GM23338 (cell line): Measurements from ENCODE around the gene FZD7. TPM values are rescaled to one million over a fixed set of nuclear protein-coding genes. Genes with fewer than 3 reads are reported as not detected.
A peak's percentile ranks its signal among the peaks of the same experiment; 100 is the strongest.

Source experiments
- ATAC-seq: fragments of 200-7000 bp; cut with Tn5 transposase; 3 replicates; pipeline ENCODE4 v1.9.1; 2020
- DNase-seq: peaks from one replicate; pipeline ENCODE4 v3.0.0-alpha.2; 2015; ENCODE audit warnings: low spot score
- H2AFZ ChIP-seq: fragments of 200-600 bp; sonication (generic); 2 replicates; pipeline ENCODE4 v1.8.0; 2016; ENCODE audit warnings: antibody characterized with exemption, mild to moderate bottlenecking, moderate library complexity
- H3F3A ChIP-seq: fragments of 200-600 bp; sonication (generic); replicated peaks from 2 replicates; pipeline ENCODE4 v1.8.0; 2017; ENCODE audit warnings: antibody characterized with exemption, mixed run types, low read depth
- H3K27ac ChIP-seq: fragments of 200-600 bp; sonication (generic); 2 replicates; pipeline ENCODE4 v1.6.1; 2016; ENCODE audit warnings: low read depth
- H3K27me3 ChIP-seq: fragments of 200-600 bp; sonication (generic); 2 replicates; pipeline ENCODE4 v1.8.0; 2016; ENCODE audit warnings: mild to moderate bottlenecking, mixed run types, moderate library complexity; ENCODE audit not compliant: insufficient read depth
- H3K36me3 ChIP-seq: fragments of 200-600 bp; sonication (generic); 2 replicates; pipeline ENCODE4 v1.8.0; 2016; ENCODE audit warnings: mild to moderate bottlenecking; ENCODE audit not compliant: insufficient read depth
- H3K4me1 ChIP-seq: fragments of 200-600 bp; sonication (generic); 2 replicates; pipeline ENCODE4 v1.8.0; 2016; ENCODE audit warnings: mild to moderate bottlenecking, moderate library complexity; ENCODE audit not compliant: insufficient read depth
- H3K4me2 ChIP-seq: fragments of 200-600 bp; sonication (generic); 2 replicates; pipeline ENCODE4 v1.7.1; 2017; ENCODE audit warnings: mixed run types
- H3K4me3 ChIP-seq: fragments of 200-600 bp; sonication (generic); 2 replicates; pipeline ENCODE4 v1.6.1; 2016; ENCODE audit warnings: mixed run types
- H3K79me2 ChIP-seq: fragments of 200-600 bp; sonication (generic); replicated peaks from 2 replicates; pipeline ENCODE4 v1.8.0; 2017; ENCODE audit warnings: mild to moderate bottlenecking; ENCODE audit not compliant: insufficient read depth
- H3K9me2 ChIP-seq: fragments of 200-600 bp; sonication (generic); 2 replicates; pipeline ENCODE4 v1.8.0; 2017; ENCODE audit not compliant: insufficient read depth
- H4K20me1 ChIP-seq: fragments of 200-600 bp; sonication (generic); replicated peaks from 2 replicates; pipeline ENCODE4 v1.8.0; 2017; ENCODE audit warnings: mild to moderate bottlenecking; ENCODE audit not compliant: insufficient read depth
- H3K27ac Mint-ChIP-seq: 2 replicates; pipeline ENCODE4 v1.8.0; 2020; ENCODE audit warnings: inconsistent platforms, mild to moderate bottlenecking, moderate library complexity, mixed read lengths
- H3K27me3 Mint-ChIP-seq: 3 replicates; pipeline ENCODE4 v1.8.0; 2022; ENCODE audit warnings: low read depth, mild to moderate bottlenecking, moderate library complexity, mixed read lengths, inconsistent platforms; ENCODE audit not compliant: insufficient read depth, poor library complexity
- H3K36me3 Mint-ChIP-seq: 3 replicates; pipeline ENCODE4 v1.8.0; 2021; ENCODE audit warnings: low read depth, mild to moderate bottlenecking, inconsistent platforms, moderate library complexity, mixed read lengths
- H3K4me1 Mint-ChIP-seq: 3 replicates; pipeline ENCODE4 v1.8.0; 2020; ENCODE audit warnings: mild to moderate bottlenecking, inconsistent platforms, mixed read lengths
- H3K4me3 Mint-ChIP-seq: 3 replicates; pipeline ENCODE4 v1.8.0; 2021; ENCODE audit warnings: moderate library complexity, mild to moderate bottlenecking, inconsistent platforms, mixed read lengths
- H3K9me3 Mint-ChIP-seq: 3 replicates; pipeline ENCODE4 v1.8.0; 2020; ENCODE audit warnings: moderate library complexity, mild to moderate bottlenecking, inconsistent platforms, mixed read lengths
- EZH2 ChIP-seq: fragments of 200-600 bp; sonication (generic); IDR thresholded peaks from one replicate; pipeline ENCODE4 v1.8.0; 2017; ENCODE audit warnings: antibody characterized with exemption, mild to moderate bottlenecking, low read depth; ENCODE audit not compliant: unreplicated experiment
- EZH2phosphoT487 ChIP-seq: fragments of 200-600 bp; sonication (generic); IDR thresholded peaks from one replicate; pipeline ENCODE4 v1.8.1; 2018; ENCODE audit warnings: antibody characterized with exemption; ENCODE audit not compliant: unreplicated experiment
- JUNB ChIP-seq: IDR thresholded peaks from one replicate; pipeline ENCODE4 v1.6.1; 2016; ENCODE audit warnings: antibody characterized with exemption; ENCODE audit not compliant: unreplicated experiment
- NANOG ChIP-seq: IDR thresholded peaks from 2 replicates; pipeline ENCODE4 v1.6.1; 2016; ENCODE audit warnings: antibody characterized with exemption, borderline replicate concordance
- POLR2AphosphoS5 ChIP-seq: IDR thresholded peaks from 2 replicates; pipeline ENCODE4 v1.6.1; 2016; ENCODE audit warnings: antibody characterized with exemption, low read depth
- ZNF114 ChIP-seq: fragments of 250-450 bp; sonication (Bioruptor Pico); IDR thresholded peaks from 2 replicates; pipeline ENCODE4 v1.5.0; 2020; ENCODE audit warnings: mild to moderate bottlenecking, moderate library complexity
- ZNF331 ChIP-seq: fragments of 250-450 bp; sonication (Bioruptor Pico); IDR thresholded peaks from 2 replicates; pipeline ENCODE4 v1.5.0; 2020; ENCODE audit warnings: low read depth, mild to moderate bottlenecking, moderate library complexity
- polyA plus RNA-seq: library from polyadenylated mRNA; unstranded; fragments of >200 nt; fragmentation: Nextera tagmentation; extraction: Ambion mirVana; gene quantifications from 2 replicates; pipeline ENCODE4 v1.2.1, GENCODE V29; 2016
- total RNA-seq: library from RNA; depleted of rRNA; stranded (reverse); fragments of >200 nt; shearing (Covaris generic); gene quantifications from 2 replicates; pipeline ENCODE4 v1.2.3, GENCODE V29; 2014
- TF ChIP-seq, protein P1 (sequence below): IDR thresholded peaks from one replicate; pipeline ENCODE4 v1.6.1; 2018; ENCODE audit warnings: antibody characterized with exemption; ENCODE audit not compliant: unreplicated experiment
- TF ChIP-seq, protein P2 (sequence below): IDR thresholded peaks from 2 replicates; pipeline ENCODE4 v1.6.1; 2016; ENCODE audit warnings: antibody characterized with exemption
- TF ChIP-seq, protein P3 (sequence below), 2 experiments: fragments of 200-600 bp in 1 of 2; sonication (generic) in 1 of 2; conservative IDR thresholded peaks; 2 replicates each; pipeline versions ENCODE4 v1.5.1 to v1.6.1; 2016 to 2017; ENCODE audit warnings: antibody characterized with exemption in 2 of 2, low read depth in 2 of 2, mild to moderate bottlenecking in 2 of 2, moderate library complexity in 1 of 2

FZD7 gene
- total and polyA plus RNA-seq, 2 experiments from 2014 or later, result 164 to 435 TPM

DNA sequence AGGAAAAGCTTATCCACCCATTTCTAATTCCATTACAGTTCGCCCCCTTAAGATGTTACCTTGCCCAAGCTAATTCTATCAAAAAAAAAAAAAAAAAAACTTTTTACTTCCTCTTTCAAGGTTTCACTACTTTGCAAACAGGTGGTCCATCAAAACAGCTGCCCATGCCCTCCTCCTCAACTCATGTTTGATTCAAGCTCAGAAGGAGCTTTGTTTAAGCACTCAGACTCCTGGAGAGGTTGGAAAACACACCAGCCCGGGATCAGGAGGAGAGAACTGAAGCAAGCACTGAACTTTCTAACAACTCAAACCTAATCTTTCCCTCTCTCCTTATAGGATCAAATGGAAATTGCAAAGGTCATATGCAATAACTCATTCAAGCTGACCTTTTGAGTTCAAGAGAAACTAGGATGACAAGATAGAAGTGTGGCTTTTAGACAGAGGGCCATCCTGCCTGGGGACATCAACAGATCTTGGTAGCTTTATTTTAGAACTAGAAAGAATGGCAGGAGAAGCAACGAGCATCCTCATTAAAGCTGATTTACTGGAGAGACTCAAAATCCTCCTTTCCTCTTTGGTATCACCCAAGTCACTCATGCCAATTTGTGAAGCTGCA, 28.3 kb upstream of the FZD7 start (continued):
- TF ChIP-seq, protein P1, sequence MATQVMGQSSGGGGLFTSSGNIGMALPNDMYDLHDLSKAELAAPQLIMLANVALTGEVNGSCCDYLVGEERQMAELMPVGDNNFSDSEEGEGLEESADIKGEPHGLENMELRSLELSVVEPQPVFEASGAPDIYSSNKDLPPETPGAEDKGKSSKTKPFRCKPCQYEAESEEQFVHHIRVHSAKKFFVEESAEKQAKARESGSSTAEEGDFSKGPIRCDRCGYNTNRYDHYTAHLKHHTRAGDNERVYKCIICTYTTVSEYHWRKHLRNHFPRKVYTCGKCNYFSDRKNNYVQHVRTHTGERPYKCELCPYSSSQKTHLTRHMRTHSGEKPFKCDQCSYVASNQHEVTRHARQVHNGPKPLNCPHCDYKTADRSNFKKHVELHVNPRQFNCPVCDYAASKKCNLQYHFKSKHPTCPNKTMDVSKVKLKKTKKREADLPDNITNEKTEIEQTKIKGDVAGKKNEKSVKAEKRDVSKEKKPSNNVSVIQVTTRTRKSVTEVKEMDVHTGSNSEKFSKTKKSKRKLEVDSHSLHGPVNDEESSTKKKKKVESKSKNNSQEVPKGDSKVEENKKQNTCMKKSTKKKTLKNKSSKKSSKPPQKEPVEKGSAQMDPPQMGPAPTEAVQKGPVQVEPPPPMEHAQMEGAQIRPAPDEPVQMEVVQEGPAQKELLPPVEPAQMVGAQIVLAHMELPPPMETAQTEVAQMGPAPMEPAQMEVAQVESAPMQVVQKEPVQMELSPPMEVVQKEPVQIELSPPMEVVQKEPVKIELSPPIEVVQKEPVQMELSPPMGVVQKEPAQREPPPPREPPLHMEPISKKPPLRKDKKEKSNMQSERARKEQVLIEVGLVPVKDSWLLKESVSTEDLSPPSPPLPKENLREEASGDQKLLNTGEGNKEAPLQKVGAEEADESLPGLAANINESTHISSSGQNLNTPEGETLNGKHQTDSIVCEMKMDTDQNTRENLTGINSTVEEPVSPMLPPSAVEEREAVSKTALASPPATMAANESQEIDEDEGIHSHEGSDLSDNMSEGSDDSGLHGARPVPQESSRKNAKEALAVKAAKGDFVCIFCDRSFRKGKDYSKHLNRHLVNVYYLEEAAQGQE, result no peak
- no peak for TF ChIP-seq ZNF114 (CRISPR knock-in tag)
- no peak for TF ChIP-seq POLR2AphosphoS5
- TF ChIP-seq ZNF331 (CRISPR knock-in tag), result no peak
- TF ChIP-seq, protein P2, sequence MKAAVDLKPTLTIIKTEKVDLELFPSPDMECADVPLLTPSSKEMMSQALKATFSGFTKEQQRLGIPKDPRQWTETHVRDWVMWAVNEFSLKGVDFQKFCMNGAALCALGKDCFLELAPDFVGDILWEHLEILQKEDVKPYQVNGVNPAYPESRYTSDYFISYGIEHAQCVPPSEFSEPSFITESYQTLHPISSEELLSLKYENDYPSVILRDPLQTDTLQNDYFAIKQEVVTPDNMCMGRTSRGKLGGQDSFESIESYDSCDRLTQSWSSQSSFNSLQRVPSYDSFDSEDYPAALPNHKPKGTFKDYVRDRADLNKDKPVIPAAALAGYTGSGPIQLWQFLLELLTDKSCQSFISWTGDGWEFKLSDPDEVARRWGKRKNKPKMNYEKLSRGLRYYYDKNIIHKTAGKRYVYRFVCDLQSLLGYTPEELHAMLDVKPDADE, result no peak

DNA sequence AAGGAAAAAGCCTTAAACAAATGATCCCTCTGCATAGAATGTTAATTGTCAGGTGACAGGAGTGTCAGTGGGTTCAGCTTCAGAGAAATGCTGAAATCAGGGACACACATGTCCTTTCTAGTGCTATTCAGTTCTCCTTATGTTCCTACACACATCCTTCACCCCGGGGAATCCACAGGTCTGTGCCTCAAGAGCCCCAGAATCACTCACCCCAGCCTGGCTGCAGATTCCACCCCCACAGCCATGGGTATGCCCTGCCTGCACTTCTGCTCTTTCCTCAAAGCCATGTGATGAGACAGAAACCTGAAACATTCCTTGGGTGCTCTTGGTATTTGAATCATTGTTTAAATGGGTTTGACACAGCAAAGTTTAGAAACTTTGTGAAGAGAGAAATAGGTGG, 27.4 kb upstream of the FZD7 start:
- Histone ChIP-seq H3K36me3 (no peaks in the 10 kb centered on the region), H3K4me2 (no peak overlapping the region), H3K9me2 (no peaks in the 10 kb centered on the region), H4K20me1 (no peaks in the 10 kb centered on the region), H3K27me3 (no peaks in the 10 kb centered on the region), H3K4me1 (peaks cover 15% of the 10 kb centered on the region; the same call in 1 of the 2 replicates), H3F3A (no peaks in the 10 kb centered on the region), H2AFZ (no peak overlapping the region), H3K27ac (no peak overlapping the region), H3K79me2 (no peaks in the 10 kb centered on the region), H3K4me3 (no peak overlapping the region)
- Mint-ChIP-seq H3K4me1 (peaks cover 12% of the 10 kb centered on the region), H3K27me3 (peaks cover 9% of the 10 kb centered on the region), H3K36me3 (no peaks in the 10 kb centered on the region), H3K4me3 (no peak overlapping the region), H3K9me3 (no peaks in the 10 kb centered on the region), H3K27ac (no peak overlapping the region)
- ATAC-seq, result peak; percentile 25; the same call in 1 of the 3 replicates
- no peak for DNase-seq
- TF ChIP-seq EZH2phosphoT487 (no peak), EZH2 (no peak), ZNF331 (CRISPR knock-in tag) (no peak), ZNF114 (CRISPR knock-in tag) (no peak), POLR2AphosphoS5 (no peak), NANOG (no peak), JUNB (no peak)
- TF ChIP-seq, protein P3, sequence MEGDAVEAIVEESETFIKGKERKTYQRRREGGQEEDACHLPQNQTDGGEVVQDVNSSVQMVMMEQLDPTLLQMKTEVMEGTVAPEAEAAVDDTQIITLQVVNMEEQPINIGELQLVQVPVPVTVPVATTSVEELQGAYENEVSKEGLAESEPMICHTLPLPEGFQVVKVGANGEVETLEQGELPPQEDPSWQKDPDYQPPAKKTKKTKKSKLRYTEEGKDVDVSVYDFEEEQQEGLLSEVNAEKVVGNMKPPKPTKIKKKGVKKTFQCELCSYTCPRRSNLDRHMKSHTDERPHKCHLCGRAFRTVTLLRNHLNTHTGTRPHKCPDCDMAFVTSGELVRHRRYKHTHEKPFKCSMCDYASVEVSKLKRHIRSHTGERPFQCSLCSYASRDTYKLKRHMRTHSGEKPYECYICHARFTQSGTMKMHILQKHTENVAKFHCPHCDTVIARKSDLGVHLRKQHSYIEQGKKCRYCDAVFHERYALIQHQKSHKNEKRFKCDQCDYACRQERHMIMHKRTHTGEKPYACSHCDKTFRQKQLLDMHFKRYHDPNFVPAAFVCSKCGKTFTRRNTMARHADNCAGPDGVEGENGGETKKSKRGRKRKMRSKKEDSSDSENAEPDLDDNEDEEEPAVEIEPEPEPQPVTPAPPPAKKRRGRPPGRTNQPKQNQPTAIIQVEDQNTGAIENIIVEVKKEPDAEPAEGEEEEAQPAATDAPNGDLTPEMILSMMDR (conservative IDR thresholded peaks at IDR 0.05; ENCODE audit: low read depth in 2 of 2), result no peak
- TF ChIP-seq, protein P1, result no peak
